Fibroblast of skin of left biceps (primary cell): ENCODE results near the gene SRGN.
A peak's percentile ranks its signal among the peaks of the same experiment; 100 is the strongest.

ENCODE experiments used
- DNase-seq, 2 experiments: peaks; one replicate each; pipeline ENCODE4 v3.0.0-alpha.2; 2013; ENCODE audit warnings: low read depth in 2 of 2

Gene SRGN

DNA sequence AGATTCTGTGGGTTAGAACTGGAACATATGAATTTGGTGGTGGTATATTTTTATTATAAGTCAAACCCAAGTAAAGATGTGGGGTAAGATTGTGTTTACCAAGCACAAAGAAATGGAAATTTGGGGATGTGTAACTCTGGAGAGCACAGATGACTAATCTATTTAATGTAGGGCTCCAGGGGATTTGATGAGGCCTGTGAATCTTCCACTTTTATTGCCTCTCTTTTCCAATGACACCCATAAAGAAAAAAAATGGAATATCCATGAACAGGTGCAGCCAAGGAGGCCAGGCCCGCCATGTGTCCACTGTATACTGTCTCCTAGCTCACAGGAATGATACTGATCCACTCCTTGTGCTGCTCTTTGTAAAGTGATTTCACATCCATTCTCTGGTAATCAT is 2.8 kb downstream of the SRGN start:
- DNase-seq, result no peak

DNA sequence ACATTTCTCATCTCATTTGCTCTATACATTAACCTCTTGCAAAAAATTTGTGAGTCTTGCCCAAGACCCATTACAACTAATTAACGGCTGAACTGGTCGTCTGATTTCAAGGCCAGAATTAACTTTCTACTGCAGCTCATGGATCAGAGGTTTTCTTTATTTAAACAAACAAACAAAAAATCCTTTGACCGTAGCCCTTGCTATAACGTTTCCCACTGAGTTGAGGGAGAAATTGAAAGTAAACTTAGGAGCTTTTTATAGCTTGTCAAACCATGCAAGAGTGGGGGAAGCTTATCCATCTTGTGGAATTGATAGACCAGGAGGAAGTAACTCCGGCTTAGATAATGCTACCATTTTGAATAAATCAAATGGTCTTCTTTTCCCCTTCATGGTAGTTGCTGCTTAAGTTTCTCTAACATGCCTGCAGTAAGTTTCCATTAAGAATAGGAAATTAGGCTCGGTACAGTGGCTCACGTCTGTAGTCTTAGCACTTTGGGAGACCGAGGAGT is 3.3 kb downstream of the SRGN start:
- no peak for DNase-seq

GRCh38 chr10:69092959-69093850 is 5.3 kb downstream of the SRGN start:
- peak; percentile 61 to 63 for DNase-seq

GRCh38 chr10:69093933-69094332 is 6.0 kb downstream of the SRGN start:
- no peak for DNase-seq

GRCh38 chr10:69096045-69096444 is 8.1 kb downstream of the SRGN start:
- DNase-seq, result no peak

GRCh38 chr10:69097729-69098128 is 9.8 kb downstream of the SRGN start:
- no peak for DNase-seq

GRCh38 chr10:69100136-69100872 is 12.4 kb downstream of the SRGN start:
- no peak for DNase-seq

- DNase-seq, result no peak
These were observed 13.7 kb downstream of the SRGN start for GRCh38 chr10:69101451-69102095.

DNA sequence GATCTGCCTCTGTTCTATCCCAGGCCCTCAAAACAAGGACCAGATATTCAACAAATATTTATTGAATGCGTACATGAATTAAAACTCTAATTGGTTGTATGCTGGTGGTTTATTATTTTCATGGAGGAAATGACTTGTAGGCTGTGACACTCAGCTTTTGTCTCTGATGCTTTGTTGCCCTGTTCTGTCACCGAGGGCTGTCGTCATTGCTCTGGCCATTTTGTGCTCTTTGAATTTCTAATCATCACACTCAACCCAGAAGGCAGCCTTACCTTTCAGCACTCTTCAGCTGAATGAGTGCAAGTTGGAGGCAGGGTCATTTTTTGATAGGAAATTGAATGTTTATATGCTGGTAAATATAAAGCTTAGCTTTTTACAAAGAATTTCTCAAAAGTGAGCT is 14.5 kb downstream of the SRGN start:
- DNase-seq, result no peak

DNA sequence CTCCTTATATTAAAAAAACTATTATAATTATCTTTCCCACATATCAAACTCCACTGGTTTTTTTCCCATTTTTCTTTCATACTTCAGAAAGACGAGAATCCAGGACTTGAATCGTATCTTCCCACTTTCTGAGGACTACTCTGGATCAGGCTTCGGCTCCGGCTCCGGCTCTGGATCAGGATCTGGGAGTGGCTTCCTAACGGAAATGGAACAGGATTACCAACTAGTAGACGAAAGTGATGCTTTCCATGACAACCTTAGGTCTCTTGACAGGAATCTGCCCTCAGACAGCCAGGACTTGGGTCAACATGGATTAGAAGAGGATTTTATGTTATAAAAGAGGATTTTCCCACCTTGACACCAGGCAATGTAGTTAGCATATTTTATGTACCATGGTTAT is 15.9 kb downstream of the SRGN start:
- no peak for DNase-seq

GRCh38 chr10:69104994-69105790 is 17.3 kb downstream of the SRGN start:
- DNase-seq, result no peak

DNA sequence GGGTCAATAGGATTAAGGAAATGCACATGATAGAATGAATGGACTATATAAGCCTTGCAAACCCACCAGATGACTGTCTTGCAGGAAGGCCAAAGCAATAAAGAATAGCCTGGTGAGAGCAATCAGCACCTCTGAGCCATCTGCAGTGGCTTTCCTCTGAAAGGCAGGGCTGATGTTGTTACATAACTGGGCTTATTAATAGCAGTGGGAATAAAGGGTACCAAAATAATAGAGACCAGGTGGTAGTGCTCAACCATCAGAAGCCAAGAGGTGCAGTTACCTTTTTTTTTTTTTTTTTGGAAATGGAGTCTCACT is 19.2 kb downstream of the SRGN start:
- no peak for DNase-seq

- no peak for DNase-seq
These were observed 19.8 kb downstream of the SRGN start for GRCh38 chr10:69107699-69108098.

DNA sequence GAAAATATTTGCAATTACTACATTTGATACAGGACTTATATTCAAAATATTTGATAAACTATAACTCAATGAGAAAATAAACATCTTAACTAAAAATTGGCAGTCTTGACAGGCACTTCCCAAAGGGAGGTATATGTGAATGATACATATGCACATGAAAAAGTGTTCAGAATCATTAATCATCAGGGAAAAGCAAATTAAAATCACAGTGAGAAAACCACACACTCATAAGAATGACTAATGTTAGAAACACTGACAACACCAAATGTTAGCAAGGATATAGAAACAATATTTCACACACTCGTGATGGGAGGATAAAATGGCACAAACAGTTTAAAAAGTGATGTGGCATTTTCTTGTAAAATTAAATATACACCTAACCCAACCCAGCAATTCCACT is 32.0 kb downstream of the SRGN start:
- DNase-seq, result no peak

GRCh38 chr10:69123306-69123746 is 35.4 kb downstream of the SRGN start:
- DNase-seq, result peak; percentile 17 to 32

DNA sequence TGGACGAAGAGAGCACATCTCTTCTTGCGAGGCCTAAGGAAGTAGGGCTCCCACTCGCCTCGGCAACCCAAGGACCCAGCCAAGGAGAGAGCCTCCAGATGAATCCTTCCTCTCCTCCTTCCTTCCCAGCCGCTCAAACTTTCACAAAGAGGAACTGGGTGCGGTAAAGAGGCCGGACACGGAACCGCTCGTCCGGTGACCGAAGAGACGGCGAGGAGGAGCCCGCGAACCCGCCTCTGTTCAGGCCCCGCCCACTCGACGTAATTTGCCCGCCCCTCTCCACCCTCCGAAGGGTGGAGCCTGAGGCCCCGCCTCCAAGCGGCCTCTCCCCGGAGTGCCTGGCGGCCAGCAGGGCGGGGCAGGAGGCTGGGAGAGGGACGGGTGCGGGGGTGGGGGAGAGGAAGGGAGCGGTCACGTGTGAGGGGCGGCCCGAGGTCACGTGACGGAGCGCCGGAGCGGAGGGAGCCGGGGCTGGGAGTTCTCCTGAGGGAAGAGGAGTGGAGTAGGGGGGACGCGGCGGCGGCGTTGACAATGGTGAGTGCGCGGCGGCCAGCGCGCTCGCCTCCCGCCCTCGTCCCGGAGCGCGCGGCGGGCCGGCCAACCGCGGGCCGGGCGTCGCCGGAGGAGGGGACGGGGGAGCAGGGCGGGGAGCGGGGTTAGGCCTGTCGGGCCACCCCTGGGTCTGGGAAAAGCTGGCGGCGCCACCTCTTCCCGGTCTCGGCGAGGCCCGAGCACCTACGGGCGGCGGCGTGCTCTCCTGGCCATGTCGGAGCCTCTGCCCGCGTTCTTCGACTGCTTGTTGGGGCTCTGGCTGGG is 36.1 kb downstream of the SRGN start, which contains the start of gene VPS26A:
VPS26A (plus strand) TSS at position 432 of the 816 bp plus-strand sequence; CDS start at position 532, 100 bp downstream.
- peak; percentile 95 to 96 for DNase-seq

DNA sequence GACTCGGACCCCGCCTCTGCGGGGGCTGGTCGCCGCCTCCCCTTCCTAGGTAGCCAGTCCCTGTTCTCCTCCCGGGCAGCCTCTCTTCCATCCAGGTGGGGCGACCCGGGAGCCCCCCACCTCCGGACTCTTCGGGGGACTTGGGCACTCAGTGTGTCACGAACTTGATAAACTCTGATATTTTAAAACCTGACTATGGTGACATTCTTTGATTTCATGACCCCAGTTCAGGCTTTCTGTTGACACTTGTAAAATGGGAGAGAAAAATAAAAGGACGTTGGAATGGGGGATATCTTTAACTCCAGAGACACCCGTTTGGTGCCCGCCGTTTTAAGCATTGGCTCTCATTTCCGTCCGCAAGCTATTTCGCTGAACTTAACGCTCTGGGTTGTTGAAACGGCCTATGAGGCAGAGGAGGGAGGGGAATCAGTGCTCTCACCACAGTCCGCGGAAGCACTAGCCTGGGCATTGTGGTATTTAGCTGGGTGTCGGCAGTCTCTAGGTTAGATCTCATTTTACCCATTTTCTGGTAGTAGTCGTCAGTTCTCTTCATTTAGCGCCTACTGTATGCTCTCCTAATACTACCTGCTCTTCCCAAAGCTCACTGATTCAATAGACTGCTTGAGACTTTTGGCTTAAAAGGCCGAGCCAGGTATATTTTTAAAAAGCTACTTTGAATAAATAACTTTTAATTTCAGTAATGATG is 36.8 kb downstream of the SRGN start:
- DNase-seq, result peak in 1 of 2 experiments; percentile 10

DNA sequence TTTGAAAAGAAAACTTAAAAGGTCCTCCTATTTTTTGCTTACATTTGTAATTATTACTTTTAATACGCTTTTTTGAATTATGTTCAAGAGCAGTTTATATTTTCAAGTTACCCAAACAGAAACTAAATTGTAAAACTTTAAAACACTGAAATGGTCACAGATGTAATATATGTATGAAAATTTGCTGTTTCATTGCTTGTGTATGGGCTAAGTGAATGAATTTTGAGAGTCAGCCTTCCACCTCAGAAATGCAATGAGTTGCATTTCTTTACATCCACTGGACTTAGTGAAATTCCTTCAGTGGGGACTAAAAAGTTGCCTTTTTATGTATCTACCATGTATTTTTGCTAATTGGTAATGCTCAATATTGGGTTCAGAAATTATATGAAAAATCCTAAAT is 37.7 kb downstream of the SRGN start:
- no peak for DNase-seq

DNA sequence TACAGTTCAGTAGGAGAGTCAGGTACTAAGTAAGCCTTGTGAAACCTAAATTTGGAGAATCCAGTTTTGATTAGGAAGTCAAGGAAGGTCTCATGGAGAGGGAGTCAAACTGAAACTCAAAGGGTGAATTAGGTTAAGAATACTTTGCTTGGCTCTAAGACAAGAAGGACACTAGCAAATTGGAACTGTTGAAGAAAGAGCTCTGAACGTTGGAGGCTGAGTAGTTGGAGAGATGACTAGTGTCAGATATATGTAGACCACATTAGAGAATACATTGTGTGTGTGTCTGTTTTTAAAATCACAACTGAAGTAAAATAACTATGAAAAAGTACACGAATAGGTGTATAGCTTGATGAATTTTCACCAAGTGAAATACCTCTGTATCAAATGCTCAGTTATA is 42.3 kb downstream of the SRGN start:
- DNase-seq, result no peak

- no peak for DNase-seq
These were observed 52.1 kb downstream of the SRGN start for GRCh38 chr10:69139961-69140360.
